Ascending aorta (tissue), 2 donors: ENCODE data around the gene GMPR. TPM values are rescaled to one million over a fixed set of nuclear protein-coding genes. Genes with fewer than 3 reads are reported as not detected.
A peak's percentile ranks its signal among the peaks of the same experiment; 100 is the strongest.
"Not testable (repeated sequence)": the region's sequence is repeated elsewhere in the genome, so short reads cannot be mapped to it uniquely, and the experiment has no call there.

Experiments used
- DNase-seq, 2 donors: peaks; one replicate each; pipeline ENCODE4 v3.0.0-alpha.2; 2019; ENCODE audit warnings: low spot score in 2 of 2
- H3K27ac ChIP-seq, 2 donors: fragments of 200-600 bp; sonication (generic); one replicate each; pipeline ENCODE4 v1.5.1; 2016 to 2017; ENCODE audit warnings: mild to moderate bottlenecking in 1 of 2
- H3K27me3 ChIP-seq: fragments of 200-600 bp; sonication (generic); one replicate; pipeline ENCODE4 v1.5.1; 2017
- H3K36me3 ChIP-seq, 2 donors: fragments of 200-600 bp; sonication (generic); one replicate each; pipeline ENCODE4 v1.5.1; 2016
- H3K4me1 ChIP-seq, 2 donors: fragments of 200-600 bp; sonication (generic); one replicate each; pipeline ENCODE4 v1.5.1; 2016 to 2017; ENCODE audit warnings: mild to moderate bottlenecking in 1 of 2
- H3K4me3 ChIP-seq, 2 donors: fragments of 200-600 bp; sonication (generic); one replicate each; pipeline ENCODE4 v1.5.1; 2016 to 2017; ENCODE audit warnings: mild to moderate bottlenecking in 1 of 2
- H3K9me3 ChIP-seq, 2 donors: fragments of 200-600 bp; sonication (generic); one replicate each; pipeline ENCODE4 v1.5.1; 2016
- intact Hi-C: fragments of 100-400 bp; cut with DNase I; formaldehyde crosslinking; loops from one replicate; pipeline ENCODE4 v1.15.1; 2023
- total RNA-seq: library from RNA; depleted of rRNA; stranded (reverse); fragments of >200 nt; gene quantifications from one replicate; pipeline ENCODE4 v1.1.0, GENCODE V29; 2016
- TF ChIP-seq, protein P1 (sequence below), 3 experiments: fragments of 200-600 bp in 2 of 3; fragments of 450-650 bp in 1 of 3; sonication (generic) in 2 of 3; IDR thresholded peaks; one replicate each; pipeline ENCODE4 v1.5.1; 2016 to 2019; ENCODE audit warnings: antibody characterized with exemption in 3 of 3, mild to moderate bottlenecking in 1 of 3, moderate library complexity in 1 of 3

The GMPR gene
- total RNA-seq, 1 donor from 2014 or later = 18.4 TPM

DNA sequence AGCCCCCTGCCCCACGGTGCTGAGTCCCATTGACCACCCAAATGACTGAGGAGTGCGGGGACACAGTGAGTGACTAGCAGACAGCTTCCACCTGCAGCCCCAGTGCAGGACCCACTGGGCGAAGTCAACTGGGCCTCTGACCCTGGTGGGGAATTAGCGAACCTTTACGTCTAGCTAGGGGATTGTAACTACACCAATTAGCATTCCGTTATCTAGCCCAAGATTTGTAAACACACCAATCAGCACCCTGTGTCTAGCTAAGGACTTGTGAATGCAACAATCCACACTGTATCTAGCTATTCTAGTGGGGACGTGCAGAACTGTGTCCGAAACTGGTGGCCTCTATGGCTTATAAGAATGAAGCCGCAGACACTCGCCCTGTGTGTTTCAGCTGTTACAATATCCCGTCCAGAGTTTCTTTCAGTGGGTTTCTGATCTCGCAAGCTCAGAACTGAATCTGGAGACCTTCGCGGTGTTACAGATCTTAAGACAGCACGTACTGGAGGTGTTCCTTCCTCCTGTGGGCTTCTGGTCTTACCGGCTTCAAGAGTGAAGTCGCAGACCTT is 21.1 kb upstream of the GMPR start:
- Histone ChIP-seq H3K27ac (peak overlapping the region in 1 of 2 donors; percentile 74), H3K36me3 (no peaks in the 10 kb centered on the region), H3K4me3 (no peak overlapping the region), H3K4me1 (peaks cover 6 to 30% of the 10 kb centered on the region in 2 donors), H3K9me3 (no peaks in the 10 kb centered on the region), H3K27me3 (no peaks in the 10 kb centered on the region)
- TF ChIP-seq, protein P1, sequence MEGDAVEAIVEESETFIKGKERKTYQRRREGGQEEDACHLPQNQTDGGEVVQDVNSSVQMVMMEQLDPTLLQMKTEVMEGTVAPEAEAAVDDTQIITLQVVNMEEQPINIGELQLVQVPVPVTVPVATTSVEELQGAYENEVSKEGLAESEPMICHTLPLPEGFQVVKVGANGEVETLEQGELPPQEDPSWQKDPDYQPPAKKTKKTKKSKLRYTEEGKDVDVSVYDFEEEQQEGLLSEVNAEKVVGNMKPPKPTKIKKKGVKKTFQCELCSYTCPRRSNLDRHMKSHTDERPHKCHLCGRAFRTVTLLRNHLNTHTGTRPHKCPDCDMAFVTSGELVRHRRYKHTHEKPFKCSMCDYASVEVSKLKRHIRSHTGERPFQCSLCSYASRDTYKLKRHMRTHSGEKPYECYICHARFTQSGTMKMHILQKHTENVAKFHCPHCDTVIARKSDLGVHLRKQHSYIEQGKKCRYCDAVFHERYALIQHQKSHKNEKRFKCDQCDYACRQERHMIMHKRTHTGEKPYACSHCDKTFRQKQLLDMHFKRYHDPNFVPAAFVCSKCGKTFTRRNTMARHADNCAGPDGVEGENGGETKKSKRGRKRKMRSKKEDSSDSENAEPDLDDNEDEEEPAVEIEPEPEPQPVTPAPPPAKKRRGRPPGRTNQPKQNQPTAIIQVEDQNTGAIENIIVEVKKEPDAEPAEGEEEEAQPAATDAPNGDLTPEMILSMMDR (IDR thresholded peaks at IDR 0.05) = no peak
- DNase-seq = peak in 1 of 2 donors; percentile 37
- intact Hi-C loops = loop anchor here (5.0 to 10.0 kb wide), 3 partner anchors 105 to 1738 kb away; no protein-coding TSS in a partner anchor

- no peaks in the 10 kb centered on the region for H3K36me3 ChIP-seq
- peak overlapping the region in 1 of 2 donors; percentile 4 for H3K27ac ChIP-seq
- TF ChIP-seq, protein P1 (IDR thresholded peaks at IDR 0.05) = no peak
These were observed 15.6 kb upstream of the GMPR start for GRCh38 chr6:16222826-16223225.

GRCh38 chr6:16223362-16223761 is 15.0 kb upstream of the GMPR start:
- TF ChIP-seq, protein P1 (IDR thresholded peaks at IDR 0.05) = no peak
- H3K27ac ChIP-seq = peak overlapping the region in 1 of 2 donors; percentile 3

More at GRCh38 chr6:16222826-16223225, 15.6 kb upstream of the GMPR start:
- H3K4me3 ChIP-seq = no peak overlapping the region
- intact Hi-C loops = no loop called here
- peaks cover 0 to 9% of the 10 kb centered on the region in 2 donors for H3K4me1 ChIP-seq
- DNase-seq = no peak
- H3K9me3 ChIP-seq = no peaks in the 10 kb centered on the region
- H3K27me3 ChIP-seq = no peaks in the 10 kb centered on the region

DNA sequence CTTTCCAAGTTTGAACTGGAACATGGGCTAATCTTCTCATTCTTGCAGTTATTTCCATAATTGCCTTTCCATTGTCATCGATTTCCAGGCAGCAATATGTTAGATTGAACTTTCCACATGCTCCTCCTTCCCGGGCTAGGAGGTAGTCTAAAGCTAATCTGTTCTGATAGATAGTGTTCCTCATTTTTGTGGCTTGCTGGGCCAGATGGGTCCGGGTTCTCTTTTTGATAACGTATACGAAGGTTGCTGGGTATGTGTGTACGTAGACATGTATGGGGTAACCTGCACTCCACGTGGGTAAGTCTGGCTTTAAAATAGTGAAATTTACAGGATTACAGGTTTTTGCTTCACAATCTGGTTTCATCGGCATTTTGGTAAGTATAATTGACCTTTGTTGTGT is 14.0 kb upstream of the GMPR start:
- intact Hi-C loops = no loop called here
- no peak for DNase-seq
- H3K4me1 ChIP-seq = peaks cover 0 to 6% of the 10 kb centered on the region in 2 donors
- no peak overlapping the region for H3K4me3 ChIP-seq
- no peaks in the 10 kb centered on the region for H3K9me3 ChIP-seq
- no peak overlapping the region for H3K27ac ChIP-seq
- H3K27me3 ChIP-seq = no peaks in the 10 kb centered on the region
- TF ChIP-seq, protein P1 (IDR thresholded peaks at IDR 0.05) = no peak
- no peaks in the 10 kb centered on the region for H3K36me3 ChIP-seq

More at GRCh38 chr6:16223362-16223761, 15.0 kb upstream of the GMPR start:
- Histone ChIP-seq H3K4me3 (no peak overlapping the region), H3K9me3 (no peaks in the 10 kb centered on the region), H3K36me3 (no peaks in the 10 kb centered on the region), H3K27me3 (no peaks in the 10 kb centered on the region), H3K4me1 (peaks cover 0 to 5% of the 10 kb centered on the region in 2 donors)
- no peak for DNase-seq
- intact Hi-C loops = no loop called here

- H3K4me1 ChIP-seq, intact Hi-C loops, H3K36me3 ChIP-seq, H3K27me3 ChIP-seq, H3K9me3 ChIP-seq, H3K4me3 ChIP-seq, DNase-seq, H3K27ac ChIP-seq: not testable (repeated sequence)
These were observed 13.2 kb upstream of the GMPR start for GRCh38 chr6:16225062-16225731.

DNA sequence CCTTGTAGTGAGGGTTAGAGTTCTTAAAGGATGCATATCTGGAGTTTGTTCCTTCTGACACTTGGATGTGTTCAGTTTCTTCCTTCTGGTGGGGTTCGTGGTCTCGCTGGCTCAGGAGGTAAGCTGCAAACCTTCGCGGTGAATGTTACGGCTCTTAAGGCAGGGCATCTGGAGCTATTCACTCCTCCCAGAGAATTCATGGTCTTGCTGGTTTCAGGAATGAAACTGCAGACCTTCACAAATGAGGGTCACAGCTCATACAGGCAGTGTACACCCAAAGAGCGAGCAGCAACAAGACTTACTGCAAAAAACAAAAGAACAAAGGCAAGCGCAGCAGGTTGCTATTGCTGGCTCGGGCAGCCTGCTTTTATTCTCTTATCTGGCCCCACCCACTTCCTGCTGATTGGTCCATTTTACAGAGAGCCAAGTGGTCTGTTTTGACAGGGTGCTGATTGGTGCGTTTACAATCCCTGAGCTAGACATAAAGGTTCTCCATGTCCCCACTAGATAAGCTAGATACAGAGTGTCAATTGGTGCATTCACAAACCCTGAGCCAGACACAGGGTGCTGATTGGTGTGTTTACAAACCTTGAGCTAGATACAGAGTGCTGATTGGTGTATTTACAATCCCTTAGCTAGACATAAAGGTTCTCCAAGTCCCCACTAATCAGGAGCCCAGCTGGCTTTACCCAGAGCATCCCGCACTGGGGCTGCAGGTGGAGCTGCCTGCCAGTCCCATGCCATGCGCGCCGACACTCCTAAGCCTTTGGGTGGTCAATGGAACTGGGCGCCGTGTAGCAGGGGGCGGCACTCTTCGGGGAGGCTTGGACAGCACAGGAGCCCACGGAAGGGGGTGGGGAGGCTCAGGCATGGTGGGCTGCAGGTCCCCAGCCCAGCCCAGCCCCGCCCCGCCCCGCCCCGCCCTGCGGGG is 12.0 kb upstream of the GMPR start:
- H3K4me3 ChIP-seq, H3K27me3 ChIP-seq, DNase-seq: not testable (repeated sequence)

More for the DNA sequence above, 12.0 kb upstream of the GMPR start:
- intact Hi-C loops, H3K4me1 ChIP-seq, H3K27ac ChIP-seq, H3K36me3 ChIP-seq, H3K9me3 ChIP-seq: not testable (repeated sequence)
